Measurements from ENCODE around the gene FAF2.

The FAF2 gene

DNA sequence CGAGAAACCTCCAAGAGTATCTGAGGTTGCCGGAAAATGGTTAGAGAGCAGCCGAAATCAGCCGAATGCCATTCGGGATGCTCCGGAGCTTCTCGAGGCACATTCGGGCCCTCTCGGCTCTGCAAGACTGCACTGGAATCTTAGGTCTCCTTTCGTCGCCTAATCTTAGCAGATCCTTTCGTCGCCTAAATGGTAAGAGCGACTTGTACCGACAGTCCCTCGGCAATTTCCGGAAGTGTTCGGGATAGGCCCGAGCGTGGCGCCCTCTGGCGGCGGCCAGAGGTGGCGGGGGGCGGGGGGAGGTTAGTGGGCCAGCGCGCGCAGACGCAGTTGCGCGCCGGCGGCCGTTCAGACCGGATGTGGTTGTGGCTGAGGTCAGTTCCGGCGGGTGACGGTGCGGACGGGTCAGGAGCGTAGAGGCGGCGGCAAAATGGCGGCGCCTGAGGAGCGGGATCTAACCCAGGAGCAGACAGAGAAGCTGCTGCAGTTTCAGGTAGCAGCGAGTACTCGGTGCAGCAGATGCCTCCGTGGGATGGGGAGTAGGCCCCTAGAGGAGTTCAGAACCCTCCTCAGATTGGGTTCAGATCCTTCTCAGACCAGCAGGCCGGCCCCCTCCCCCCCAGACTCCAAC is at the start of gene FAF2:
TSS of gene FAF2 (plus strand) at position 408 of the 631 bp plus-strand sequence. CDS start at position 431, 23 bp downstream.
- TF ChIP-seq CTCF (IDR thresholded peaks at IDR 0.05; ENCODE audit: low read depth, low read length): peak; percentile 80
- no peaks in the 10 kb centered on the region for H3K9me3 ChIP-seq (ENCODE audit: severe bottlenecking)
- H3K27me3 ChIP-seq (ENCODE audit: insufficient read depth, low read depth, severe bottlenecking): no peaks in the 10 kb centered on the region
- H3K27ac ChIP-seq: peak within 1 kb of the TSS; percentile 93
- DNase-seq: peak; percentile 95
- peaks cover 16% of the 10 kb centered on the region for H3K36me3 ChIP-seq
- peak within 1 kb of the TSS; percentile 95 for H3K4me3 ChIP-seq (ENCODE audit: low read depth, low read length)

DNA sequence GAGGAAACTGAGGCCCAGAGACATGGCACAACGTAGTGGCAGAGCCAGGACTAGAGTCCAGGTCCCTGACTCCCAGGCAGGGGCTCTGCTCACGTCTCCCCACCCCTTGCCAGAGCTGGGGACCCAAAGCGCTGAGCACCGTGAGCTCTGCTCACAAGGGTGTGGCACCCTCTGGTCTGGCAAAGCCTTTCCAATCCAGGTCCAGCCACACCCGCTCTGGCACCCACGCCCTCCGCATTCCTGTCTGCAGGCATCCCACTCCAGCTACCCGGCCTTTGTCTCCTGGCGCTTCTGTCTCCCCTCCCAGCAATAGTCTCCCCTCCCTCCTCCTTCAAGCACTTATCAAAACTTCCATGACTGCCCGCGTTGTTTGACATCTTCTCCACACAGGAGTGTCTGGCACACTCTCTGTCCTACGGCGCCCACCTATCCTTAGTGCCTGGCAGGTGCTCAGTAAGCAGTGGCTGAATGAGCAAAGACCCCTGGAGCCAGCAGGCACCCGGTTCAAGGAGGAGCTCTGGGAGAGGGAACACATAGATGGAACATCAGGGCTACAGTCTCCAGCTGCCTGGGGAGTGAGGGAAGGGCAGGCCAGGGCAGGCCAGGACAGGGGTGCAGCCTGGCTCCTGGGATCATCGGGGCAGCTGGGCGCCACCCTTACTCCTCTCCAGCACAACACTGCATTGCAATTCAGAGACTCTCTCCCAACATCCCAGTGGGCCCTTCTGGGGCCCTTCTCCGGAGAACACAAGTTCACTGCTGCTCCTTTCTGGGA is 47.6 kb upstream of the FAF2 start:
- DNase-seq: no peak
- peaks cover 6% of the 10 kb centered on the region for H3K36me3 ChIP-seq
- no peak overlapping the region for H3K4me3 ChIP-seq (ENCODE audit: low read depth, low read length)
- H3K27ac ChIP-seq: no peak overlapping the region
- H3K27me3 ChIP-seq (ENCODE audit: insufficient read depth, low read depth, severe bottlenecking): no peaks in the 10 kb centered on the region
- H3K9me3 ChIP-seq (ENCODE audit: severe bottlenecking): no peaks in the 10 kb centered on the region
- TF ChIP-seq CTCF (IDR thresholded peaks at IDR 0.05; ENCODE audit: low read depth, low read length): no peak

GRCh38 chr5:176401281-176402205 is 46.6 kb upstream of the FAF2 start:
- Histone ChIP-seq H3K9me3 (ENCODE audit: severe bottlenecking) (no peaks in the 10 kb centered on the region), H3K36me3 (peaks cover 3% of the 10 kb centered on the region), H3K4me3 (ENCODE audit: low read depth, low read length) (no peak overlapping the region), H3K27me3 (ENCODE audit: insufficient read depth, low read depth, severe bottlenecking) (no peaks in the 10 kb centered on the region), H3K27ac (no peak overlapping the region)
- no peak for DNase-seq
- no peak for TF ChIP-seq CTCF (IDR thresholded peaks at IDR 0.05; ENCODE audit: low read depth, low read length)

DNA sequence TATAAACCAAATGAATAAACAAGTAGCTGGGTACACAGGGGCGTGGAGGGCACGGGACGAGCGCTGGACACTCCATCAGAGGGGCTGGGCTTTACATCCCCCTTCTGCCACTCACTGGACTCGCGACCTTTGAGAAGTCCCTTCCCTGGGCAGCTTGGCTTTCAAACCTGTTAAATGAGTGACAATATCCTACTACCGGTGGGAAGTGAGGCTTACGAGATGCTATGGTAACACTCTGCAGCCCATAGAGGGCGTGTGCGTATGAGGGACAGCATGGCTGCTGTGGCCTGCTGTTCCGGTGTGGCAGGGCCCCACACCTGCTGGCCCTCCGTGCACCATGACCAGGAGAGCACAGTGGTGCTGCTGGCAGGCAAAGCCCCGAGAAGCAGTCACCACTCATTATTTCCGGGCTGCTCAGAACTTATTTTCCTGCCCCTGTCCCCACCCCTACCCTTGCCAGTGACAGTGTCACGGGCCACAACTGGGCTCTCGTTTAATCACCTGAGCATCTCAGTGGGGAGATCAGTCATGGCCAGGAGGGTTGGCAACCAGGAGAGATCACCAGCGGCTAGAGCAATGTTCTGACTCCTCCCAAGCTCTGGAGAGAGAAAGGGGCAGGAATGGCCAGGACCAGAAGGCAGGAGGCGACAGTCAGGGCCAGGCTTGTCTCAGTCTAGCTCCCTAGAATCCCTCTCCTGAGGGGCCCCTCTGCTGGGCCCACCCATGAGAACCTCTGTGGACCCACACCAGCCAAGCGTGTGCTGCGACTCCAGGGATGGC is 42.3 kb upstream of the FAF2 start:
- Histone ChIP-seq H3K36me3 (peaks cover 3% of the 10 kb centered on the region; the same call in 1 of the 2 replicates), H3K4me3 (ENCODE audit: low read depth, low read length) (no peak overlapping the region), H3K27ac (no peak overlapping the region), H3K9me3 (ENCODE audit: severe bottlenecking) (no peaks in the 10 kb centered on the region), H3K27me3 (ENCODE audit: insufficient read depth, low read depth, severe bottlenecking) (no peaks in the 10 kb centered on the region)
- DNase-seq: peak; percentile 43
- peak; percentile 74 for TF ChIP-seq CTCF (IDR thresholded peaks at IDR 0.05; ENCODE audit: low read depth, low read length)

- Histone ChIP-seq H3K4me3 (ENCODE audit: low read depth, low read length) (no peak overlapping the region), H3K9me3 (ENCODE audit: severe bottlenecking) (no peaks in the 10 kb centered on the region), H3K27me3 (ENCODE audit: insufficient read depth, low read depth, severe bottlenecking) (no peaks in the 10 kb centered on the region), H3K36me3 (peaks cover 3% of the 10 kb centered on the region; the same call in 1 of the 2 replicates), H3K27ac (no peak overlapping the region)
- peak; percentile 72 for DNase-seq
- no peak for TF ChIP-seq CTCF (IDR thresholded peaks at IDR 0.05; ENCODE audit: low read depth, low read length)
These were observed 41.6 kb upstream of the FAF2 start for GRCh38 chr5:176406436-176407052.
